GM12878 (cell line): ENCODE data around the gene GMDS. TPM values are rescaled to one million over a fixed set of nuclear protein-coding genes. Genes with fewer than 3 reads are reported as not detected.

ENCODE experiments used
- CUX1 ChIP-seq: IDR thresholded peaks from 2 replicates; pipeline ENCODE4 v1.6.1; 2012; ENCODE audit warnings: improper control_type of control experiment, low read depth, low read length; ENCODE audit not compliant: insufficient replicate concordance
- E2F8 ChIP-seq: fragments of 450-650 bp; IDR thresholded peaks from 2 replicates; pipeline ENCODE4 v1.6.1; 2018; ENCODE audit warnings: mild to moderate bottlenecking, low read depth, moderate library complexity; ENCODE audit not compliant: partially characterized antibody
- MEF2A ChIP-seq: IDR thresholded peaks from 2 replicates; pipeline ENCODE4 v1.6.1; 2011; ENCODE audit warnings: low read depth, mild to moderate bottlenecking, low read length, moderate library complexity; ENCODE audit not compliant: insufficient read depth
- NR2C1 ChIP-seq: fragments of 450-650 bp; IDR thresholded peaks from 2 replicates; pipeline ENCODE4 v1.6.1; 2017; ENCODE audit warnings: antibody characterized with exemption, mild to moderate bottlenecking, moderate library complexity
- POLR2AphosphoS2 ChIP-seq: IDR thresholded peaks from 2 replicates; pipeline ENCODE4 v1.6.1; 2011; ENCODE audit warnings: low read depth, mild to moderate bottlenecking, low read length, improper control_type of control experiment, moderate library complexity
- polyA plus RNA-seq, 11 experiments: library from polyadenylated mRNA; depleted of rRNA in 4 of 11; unstranded in 6 of 11; stranded (reverse) in 5 of 11; fragments of >200 nt; fragmentation: Nextera tagmentation in 4 of 11; fragmentation: Illumina TruSeq in 1 of 11; extraction: Ambion mirVana in 4 of 11; extraction: Trizol in 1 of 11; gene quantifications; 1 replicate in 1 of 11; 2 replicates in 10 of 11; pipeline versions ENCODE4 v1.2.1 to v1.2.3, GENCODE V29; 2011 to 2016; ENCODE audit warnings: inconsistent platforms in 2 of 11, missing spikeins in 2 of 11, low read depth in 1 of 11
- total RNA-seq, 4 experiments: library from RNA; depleted of rRNA in 3 of 4; stranded (reverse); fragments of >200 nt in 3 of 4; fragmentation: Illumina TruSeq in 1 of 4; extraction: Trizol in 1 of 4; gene quantifications; 2 replicates each; pipeline versions ENCODE4 v1.2.1 to v1.2.3, GENCODE V29; 2013 to 2021
- TF ChIP-seq, protein P1 (sequence below): IDR thresholded peaks from 2 replicates; pipeline ENCODE4 v1.6.1; 2012; ENCODE audit warnings: low read length, inconsistent platforms

GMDS gene
- total and polyA plus RNA-seq, 10 of the 15 experiments (the other 5 are each of a cell fraction or from before 2014, with no cell fraction given): 0.61 to 53.8 (median 29.3) TPM

DNA sequence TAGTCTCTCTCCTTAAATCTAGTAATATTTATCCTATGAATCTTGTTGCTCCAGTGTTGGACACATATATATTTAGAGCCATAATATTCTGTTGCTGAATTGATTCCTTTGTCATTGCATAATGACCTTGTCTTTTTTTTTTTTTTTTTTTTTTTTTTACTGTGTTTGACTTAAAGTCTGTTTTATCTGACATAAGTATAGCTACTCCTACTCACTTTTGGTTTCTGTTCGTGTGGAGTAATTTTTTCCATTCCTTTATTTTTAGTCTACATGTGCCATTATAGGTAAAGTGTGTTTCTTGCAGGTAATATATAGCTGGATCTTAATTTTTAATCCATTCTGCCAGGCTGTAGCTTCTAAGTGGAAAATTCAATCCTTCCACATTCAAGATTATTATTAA lies 166.5 kb downstream of the GMDS start (continued):
- TF ChIP-seq E2F8 (no peak), POLR2AphosphoS2 (no peak), MEF2A (peak; percentile 77; the same call in 1 of the 2 replicates), NR2C1 (no peak), CUX1 (no peak)
- TF ChIP-seq, protein P1, sequence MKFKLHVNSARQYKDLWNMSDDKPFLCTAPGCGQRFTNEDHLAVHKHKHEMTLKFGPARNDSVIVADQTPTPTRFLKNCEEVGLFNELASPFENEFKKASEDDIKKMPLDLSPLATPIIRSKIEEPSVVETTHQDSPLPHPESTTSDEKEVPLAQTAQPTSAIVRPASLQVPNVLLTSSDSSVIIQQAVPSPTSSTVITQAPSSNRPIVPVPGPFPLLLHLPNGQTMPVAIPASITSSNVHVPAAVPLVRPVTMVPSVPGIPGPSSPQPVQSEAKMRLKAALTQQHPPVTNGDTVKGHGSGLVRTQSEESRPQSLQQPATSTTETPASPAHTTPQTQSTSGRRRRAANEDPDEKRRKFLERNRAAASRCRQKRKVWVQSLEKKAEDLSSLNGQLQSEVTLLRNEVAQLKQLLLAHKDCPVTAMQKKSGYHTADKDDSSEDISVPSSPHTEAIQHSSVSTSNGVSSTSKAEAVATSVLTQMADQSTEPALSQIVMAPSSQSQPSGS: peak; percentile 46
- TF ChIP-seq, all 136 proteins: peak for 10
